HL-60 (cell line): ENCODE data around the gene PRKCE.

Experiments used
- DNase-seq, 2 experiments: peaks; one replicate each; pipeline ENCODE4 v3.0.0-alpha.2; 2010 to 2020; ENCODE audit warnings: low read depth in 1 of 2, low spot score in 1 of 2
- H3K27ac ChIP-seq: fragments of 250-450 bp; sonication (Bioruptor Pico); replicated peaks from 2 replicates; pipeline ENCODE4 v1.5.1; 2020; ENCODE audit warnings: mild to moderate bottlenecking, moderate library complexity
- H3K27me3 ChIP-seq: fragments of 250-450 bp; sonication (Bioruptor Pico); 2 replicates; pipeline ENCODE4 v1.5.1; 2021; ENCODE audit warnings: mild to moderate bottlenecking, moderate library complexity; ENCODE audit not compliant: insufficient read depth, poor library complexity, severe bottlenecking
- H3K4me3 ChIP-seq: replicated peaks from 2 replicates; pipeline ENCODE4 v1.5.1; 2011; ENCODE audit warnings: mild to moderate bottlenecking, control low read depth, low read length; ENCODE audit not compliant: insufficient read depth
- CTCF ChIP-seq: IDR thresholded peaks from one replicate; pipeline ENCODE4 v1.5.1; 2011; ENCODE audit warnings: low read length, control low read depth, inconsistent platforms; ENCODE audit not compliant: insufficient read depth
- GABPA ChIP-seq: IDR thresholded peaks from 2 replicates; pipeline ENCODE4 v1.6.1; 2012; ENCODE audit warnings: low read depth
- POLR2AphosphoS5 ChIP-seq: IDR thresholded peaks from 2 replicates; pipeline ENCODE4 v1.6.1; 2012; ENCODE audit warnings: low read depth
- REST ChIP-seq: IDR thresholded peaks from 2 replicates; pipeline ENCODE4 v1.6.1; 2012; ENCODE audit warnings: low read depth; ENCODE audit not compliant: insufficient replicate concordance
- SPI1 ChIP-seq: IDR thresholded peaks from 2 replicates; pipeline ENCODE4 v1.6.1; 2012; ENCODE audit warnings: low read depth, mild to moderate bottlenecking, borderline replicate concordance

Gene PRKCE

GRCh38 chr2:45899926-45900325 lies 248.5 kb downstream of the PRKCE start:
- TF ChIP-seq SPI1 (no peak), POLR2AphosphoS5 (no peak), REST (no peak), GABPA (no peak), CTCF (no peak)
- DNase-seq: no peak
- peaks cover 3% of the 10 kb centered on the region for H3K27me3 ChIP-seq
- no peak overlapping the region for H3K4me3 ChIP-seq
- no peak overlapping the region for H3K27ac ChIP-seq

- Histone ChIP-seq H3K27me3 (peaks cover 3% of the 10 kb centered on the region), H3K4me3 (no peak overlapping the region), H3K27ac (no peak overlapping the region)
- DNase-seq: no peak
- TF ChIP-seq CTCF (no peak), GABPA (no peak), SPI1 (no peak), REST (no peak)
Observed at GRCh38 chr2:45901468-45902032, 250.1 kb downstream of the PRKCE start.

- Histone ChIP-seq H3K4me3 (no peak overlapping the region), H3K27me3 (peaks cover 3% of the 10 kb centered on the region), H3K27ac (no peak overlapping the region)
- TF ChIP-seq SPI1 (peak; percentile 38; the same call in 1 of the 2 replicates), POLR2AphosphoS5 (no peak), REST (no peak)
- no peak for DNase-seq
Observed at GRCh38 chr2:45902380-45902779, 250.9 kb downstream of the PRKCE start.
